ENCODE results near the gene FLAD1.
A peak's percentile ranks its signal among the peaks of the same experiment; 100 is the strongest.

The FLAD1 gene

DNA sequence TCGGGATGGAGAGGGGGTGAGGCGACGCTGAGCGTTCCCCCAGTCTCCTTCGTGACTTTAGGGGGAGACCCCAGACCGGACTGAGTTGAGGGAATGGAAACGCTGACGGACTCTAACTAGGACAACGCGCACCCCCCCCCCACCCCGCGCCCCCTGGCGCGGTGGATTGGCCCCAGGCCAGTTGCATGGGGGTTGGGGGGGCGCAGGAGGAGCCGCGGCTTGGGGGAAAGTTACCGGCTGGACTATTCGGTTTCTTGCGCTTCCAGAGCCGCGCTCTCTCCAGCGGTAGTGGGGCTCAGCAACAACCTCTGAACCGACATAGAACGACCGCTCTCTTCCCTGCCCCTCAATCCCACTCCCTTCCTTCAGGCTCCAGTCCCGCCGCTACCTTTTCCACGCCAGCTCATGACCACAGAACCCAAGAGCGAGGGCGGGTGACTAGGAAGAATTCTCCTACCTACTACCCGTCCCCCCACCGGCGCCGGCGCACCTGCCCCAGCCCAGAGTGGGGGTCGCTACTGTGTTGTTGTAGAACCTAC lies 20.2 kb downstream of the FLAD1 start:
- H3K4me3 ChIP-seq (ENCODE audit: low read length): peak overlapping the region; percentile 96
- peaks cover 21% of the 10 kb centered on the region; the same call in 1 of the 2 replicates for H3K4me1 ChIP-seq (ENCODE audit: insufficient read depth, low read length)
- peak overlapping the region; percentile 93 for H3K27ac ChIP-seq (ENCODE audit: low read length)
- peak overlapping the region; percentile 92 for H3K9ac ChIP-seq (ENCODE audit: low read depth, low read length)
- no peaks in the 10 kb centered on the region for H3K27me3 ChIP-seq (ENCODE audit: insufficient read depth, low read length)
- no peaks in the 10 kb centered on the region for H3K9me3 ChIP-seq (ENCODE audit: insufficient read depth, low read depth, low read length)
- no peaks in the 10 kb centered on the region for H3K36me3 ChIP-seq (ENCODE audit: insufficient read depth, low read depth, low read length)

DNA sequence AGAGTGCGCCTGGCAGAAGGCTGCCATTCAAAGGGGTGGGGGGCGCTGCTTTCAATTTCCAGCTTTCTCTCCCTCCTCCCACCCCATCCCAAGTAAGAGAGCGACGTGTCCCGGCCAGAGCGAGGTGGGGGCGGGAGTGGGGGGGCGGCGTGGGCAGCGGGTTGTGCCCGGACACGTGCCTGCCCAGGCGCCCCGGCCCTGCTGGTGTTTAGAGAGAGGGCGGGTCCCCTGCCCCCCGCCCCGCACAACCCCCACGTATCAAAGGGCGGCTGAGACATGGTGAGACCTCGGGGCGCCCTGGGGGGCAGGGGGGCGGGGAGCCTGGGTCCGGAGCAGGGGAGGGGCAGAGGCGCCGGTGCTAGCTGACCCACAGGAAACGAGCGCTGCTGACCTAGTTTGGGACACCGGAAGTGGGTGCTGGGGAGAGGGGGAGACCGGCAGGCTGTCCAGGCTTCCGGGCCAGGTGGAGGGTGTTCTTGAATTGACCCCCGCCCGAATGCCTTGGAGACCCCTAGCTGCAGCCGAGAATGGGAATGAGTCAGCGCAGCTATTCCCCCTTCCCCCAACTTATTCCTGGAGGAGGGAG lies 20.7 kb downstream of the FLAD1 start:
- Histone ChIP-seq H3K36me3 (ENCODE audit: insufficient read depth, low read depth, low read length) (no peaks in the 10 kb centered on the region), H3K4me3 (ENCODE audit: low read length) (peak overlapping the region; percentile 96), H3K27me3 (ENCODE audit: insufficient read depth, low read length) (no peaks in the 10 kb centered on the region), H3K4me1 (ENCODE audit: insufficient read depth, low read length) (peaks cover 24% of the 10 kb centered on the region; the same call in 1 of the 2 replicates), H3K9me3 (ENCODE audit: insufficient read depth, low read depth, low read length) (no peaks in the 10 kb centered on the region), H3K9ac (ENCODE audit: low read depth, low read length) (peak overlapping the region; percentile 92; the same call in 1 of the 2 replicates), H3K27ac (ENCODE audit: low read length) (peak overlapping the region; percentile 93)

DNA sequence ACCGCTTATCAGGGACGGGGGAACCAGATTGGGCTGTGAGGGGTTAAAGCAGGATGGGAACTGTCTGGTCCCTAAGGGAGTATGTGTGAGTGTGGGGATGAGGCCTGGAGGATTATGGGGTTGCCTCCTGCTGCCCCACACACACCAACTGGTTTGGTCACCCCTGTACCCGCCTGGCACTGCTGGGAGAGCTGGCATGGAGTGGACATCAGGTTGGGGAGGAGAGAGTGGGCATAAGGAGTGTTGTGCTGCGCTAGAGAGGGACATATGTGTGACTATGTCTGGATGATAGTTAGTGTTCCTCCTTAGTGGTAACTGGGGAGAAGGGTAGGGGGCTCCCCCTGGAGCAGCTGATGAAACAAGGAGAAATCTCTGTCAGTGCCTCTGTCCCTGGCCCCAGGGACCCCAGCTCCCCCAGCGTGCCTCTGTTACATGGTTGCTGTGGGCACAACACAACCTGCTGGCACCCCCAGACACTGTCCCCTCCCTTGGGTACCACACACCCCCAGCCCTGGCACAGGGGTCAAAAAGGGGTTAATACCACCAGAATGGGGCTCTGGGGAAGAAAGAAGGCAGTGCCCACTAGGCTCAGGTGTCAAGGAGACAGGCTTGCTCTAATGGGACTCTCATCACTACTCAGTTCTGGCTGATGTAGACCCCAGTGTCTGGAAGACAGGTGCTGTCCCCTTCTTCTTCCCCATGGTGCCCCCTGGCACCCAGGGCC lies 21.4 kb downstream of the FLAD1 start:
- Histone ChIP-seq H3K9me3 (ENCODE audit: insufficient read depth, low read depth, low read length) (no peaks in the 10 kb centered on the region), H3K4me3 (ENCODE audit: low read length) (peak overlapping the region; percentile 96), H3K36me3 (ENCODE audit: insufficient read depth, low read depth, low read length) (no peaks in the 10 kb centered on the region), H3K4me1 (ENCODE audit: insufficient read depth, low read length) (peaks cover 24% of the 10 kb centered on the region; the same call in 1 of the 2 replicates), H3K27me3 (ENCODE audit: insufficient read depth, low read length) (no peaks in the 10 kb centered on the region), H3K9ac (ENCODE audit: low read depth, low read length) (peak overlapping the region; percentile 92; the same call in 1 of the 2 replicates), H3K27ac (ENCODE audit: low read length) (peak overlapping the region; percentile 93)

DNA sequence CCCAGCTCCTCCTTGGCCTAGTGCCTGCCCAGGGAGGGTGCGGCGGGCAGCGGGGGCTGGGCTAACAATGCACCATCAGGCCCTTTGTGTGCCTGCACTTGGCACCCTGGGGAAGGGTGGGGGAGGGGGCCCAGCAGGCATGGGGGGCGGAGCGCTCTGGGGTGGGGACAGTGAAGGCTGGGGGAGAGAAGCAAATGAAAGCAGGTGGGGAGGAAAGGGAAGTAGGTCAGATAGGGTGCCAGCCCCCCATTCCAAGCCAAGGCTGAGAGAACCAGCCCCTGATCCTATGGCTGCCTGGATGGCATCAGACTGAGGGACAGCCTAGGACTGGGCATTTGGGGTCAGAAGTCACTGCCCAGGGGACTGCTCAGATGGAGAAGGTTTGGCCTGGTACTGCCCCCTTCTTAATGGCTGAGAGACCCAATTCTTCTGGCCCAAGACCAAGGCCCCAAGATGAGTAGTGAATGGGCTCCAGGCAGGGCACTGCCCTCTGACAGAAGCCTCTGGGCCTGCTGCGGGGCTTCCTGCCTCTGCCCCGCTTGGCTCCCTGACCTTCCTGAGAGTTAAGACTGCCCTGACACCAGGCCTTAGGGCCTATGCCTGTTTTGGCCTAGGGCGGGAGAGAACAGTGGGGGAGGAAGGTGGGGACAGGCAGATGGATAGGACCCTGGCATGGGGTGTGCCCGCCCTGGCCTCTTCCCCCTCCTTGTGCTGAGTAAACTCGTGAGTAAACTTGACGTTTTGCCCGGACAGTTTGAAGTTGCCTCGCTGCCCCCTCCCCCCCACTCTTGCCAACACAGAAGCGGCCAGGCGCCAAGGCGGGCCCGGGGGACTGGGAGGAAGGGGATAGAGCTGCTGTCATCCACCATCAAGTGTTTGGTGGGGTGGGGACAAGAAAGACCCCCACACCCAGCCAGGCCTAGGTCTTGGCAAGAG lies 22.2 kb downstream of the FLAD1 start:
- H3K4me1 ChIP-seq (ENCODE audit: insufficient read depth, low read length): peaks cover 21% of the 10 kb centered on the region; the same call in 1 of the 2 replicates
- no peak overlapping the region for H3K27ac ChIP-seq (ENCODE audit: low read length)
- H3K9me3 ChIP-seq (ENCODE audit: insufficient read depth, low read depth, low read length): no peaks in the 10 kb centered on the region
- H3K27me3 ChIP-seq (ENCODE audit: insufficient read depth, low read length): no peaks in the 10 kb centered on the region
- peak overlapping the region; percentile 96; the same call in 1 of the 2 replicates for H3K4me3 ChIP-seq (ENCODE audit: low read length)
- H3K9ac ChIP-seq (ENCODE audit: low read depth, low read length): peak overlapping the region; percentile 92; the same call in 1 of the 2 replicates
- H3K36me3 ChIP-seq (ENCODE audit: insufficient read depth, low read depth, low read length): no peaks in the 10 kb centered on the region

DNA sequence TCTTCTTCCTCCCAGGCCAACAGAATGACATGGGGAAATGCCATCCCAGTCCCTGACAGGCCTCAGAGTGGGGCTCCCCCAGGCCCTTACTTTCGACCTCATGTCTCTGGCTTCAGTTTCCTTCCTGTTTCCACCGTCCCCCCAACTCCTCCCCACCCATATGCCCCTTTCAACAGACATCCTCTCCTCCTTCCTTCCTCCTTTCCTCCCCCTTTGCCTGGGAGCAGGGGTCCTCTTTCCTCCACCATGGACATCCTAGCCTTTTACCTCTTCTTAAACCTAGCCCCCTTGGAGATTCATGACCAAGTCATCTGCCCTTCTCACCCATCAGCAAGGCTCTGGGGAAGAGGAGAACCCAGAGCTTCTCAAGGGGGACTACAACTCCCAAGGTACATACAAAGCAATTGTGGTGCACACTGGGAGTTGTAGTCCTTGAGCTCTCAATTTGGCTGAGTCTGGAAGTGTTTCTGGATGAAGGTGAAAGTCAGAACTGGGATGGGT lies 23.5 kb downstream of the FLAD1 start:
- no peak overlapping the region for H3K27ac ChIP-seq (ENCODE audit: low read length)
- no peaks in the 10 kb centered on the region for H3K27me3 ChIP-seq (ENCODE audit: insufficient read depth, low read length)
- no peaks in the 10 kb centered on the region for H3K36me3 ChIP-seq (ENCODE audit: insufficient read depth, low read depth, low read length)
- H3K4me3 ChIP-seq (ENCODE audit: low read length): no peak overlapping the region
- no peaks in the 10 kb centered on the region for H3K9me3 ChIP-seq (ENCODE audit: insufficient read depth, low read depth, low read length)
- no peak overlapping the region for H3K9ac ChIP-seq (ENCODE audit: low read depth, low read length)
- peaks cover 21% of the 10 kb centered on the region; the same call in 1 of the 2 replicates for H3K4me1 ChIP-seq (ENCODE audit: insufficient read depth, low read length)

DNA sequence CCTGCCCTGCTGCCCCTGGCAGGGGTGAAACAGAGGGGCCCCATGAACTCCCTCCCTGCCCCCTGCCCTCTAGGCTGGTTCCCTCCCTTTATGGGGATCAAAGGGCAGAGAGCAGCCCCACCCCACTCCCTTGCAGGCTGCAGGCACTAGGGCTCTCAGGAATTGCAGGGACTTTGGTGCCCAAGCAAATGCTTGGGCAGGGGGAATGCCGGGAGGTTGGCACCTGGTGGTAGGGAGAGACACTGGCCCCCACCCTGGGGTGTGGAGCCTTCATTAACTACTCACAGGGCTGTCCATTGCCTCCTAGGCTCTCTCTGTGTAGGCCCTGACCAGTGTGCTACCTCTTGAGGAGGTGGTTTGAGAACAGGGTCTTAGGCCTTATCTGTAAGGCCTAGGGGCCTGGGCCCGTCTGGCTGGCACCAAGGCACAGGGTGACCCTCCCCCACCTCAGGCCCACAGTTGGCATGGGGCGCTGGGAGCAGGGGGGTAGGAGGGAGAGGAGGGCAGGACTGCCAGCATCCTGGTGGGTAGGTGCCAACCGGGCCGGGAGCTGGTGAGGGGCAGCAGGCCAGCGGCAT lies 24.2 kb downstream of the FLAD1 start:
- no peak overlapping the region for H3K4me3 ChIP-seq (ENCODE audit: low read length)
- H3K9me3 ChIP-seq (ENCODE audit: insufficient read depth, low read depth, low read length): no peaks in the 10 kb centered on the region
- H3K4me1 ChIP-seq (ENCODE audit: insufficient read depth, low read length): peaks cover 22% of the 10 kb centered on the region; the same call in 1 of the 2 replicates
- no peaks in the 10 kb centered on the region for H3K27me3 ChIP-seq (ENCODE audit: insufficient read depth, low read length)
- H3K36me3 ChIP-seq (ENCODE audit: insufficient read depth, low read depth, low read length): no peaks in the 10 kb centered on the region
- H3K9ac ChIP-seq (ENCODE audit: low read depth, low read length): no peak overlapping the region
- H3K27ac ChIP-seq (ENCODE audit: low read length): no peak overlapping the region

DNA sequence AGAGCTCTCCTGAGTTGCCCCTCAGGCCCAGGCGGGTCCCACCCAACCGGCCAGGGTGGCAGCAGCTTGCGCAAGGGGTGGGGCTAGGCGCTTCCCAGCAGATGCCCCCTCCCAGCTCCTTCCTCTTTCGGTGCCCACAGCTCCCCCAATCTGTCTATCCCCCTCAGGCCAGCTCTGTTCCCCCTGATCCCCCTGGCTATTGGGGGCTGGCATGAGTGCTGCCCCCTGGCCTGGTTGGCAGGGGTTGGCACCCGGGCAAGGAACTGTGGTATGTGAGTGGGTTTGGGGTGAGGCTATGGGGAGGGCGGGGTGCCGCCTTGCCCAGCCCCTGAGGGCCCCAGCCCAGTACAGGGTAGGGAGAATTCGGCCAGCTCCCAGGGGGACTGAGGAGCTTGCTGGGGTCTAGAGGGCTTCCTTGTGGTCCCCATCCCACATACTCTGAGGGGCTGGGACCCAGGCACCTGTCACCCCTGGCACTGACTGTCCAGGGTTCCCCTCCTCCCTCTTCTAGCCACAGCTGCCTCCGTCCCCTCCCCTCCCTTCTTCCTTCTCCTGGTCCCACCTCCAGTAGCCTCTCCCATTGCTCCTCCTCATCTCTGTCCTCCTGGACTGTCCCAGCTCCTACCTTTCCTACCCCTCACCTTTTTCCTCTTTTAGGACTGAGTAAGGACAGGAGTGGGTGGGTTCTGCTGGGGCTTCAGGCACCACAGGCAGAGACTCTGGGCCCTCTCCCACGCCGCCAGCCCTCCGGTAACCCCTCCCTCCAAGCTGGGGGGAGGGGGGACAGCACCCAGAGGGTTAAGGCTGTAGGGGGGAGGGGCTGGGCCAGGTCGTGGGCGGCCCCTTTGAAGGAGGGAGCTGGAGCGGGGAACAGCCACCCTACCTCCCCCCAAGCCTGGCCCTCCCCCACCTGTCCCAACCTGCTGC lies 25.1 kb downstream of the FLAD1 start:
- no peak overlapping the region for H3K27ac ChIP-seq (ENCODE audit: low read length)
- no peaks in the 10 kb centered on the region for H3K36me3 ChIP-seq (ENCODE audit: insufficient read depth, low read depth, low read length)
- no peaks in the 10 kb centered on the region for H3K9me3 ChIP-seq (ENCODE audit: insufficient read depth, low read depth, low read length)
- no peaks in the 10 kb centered on the region for H3K27me3 ChIP-seq (ENCODE audit: insufficient read depth, low read length)
- H3K4me3 ChIP-seq (ENCODE audit: low read length): peak overlapping the region; percentile 40; the same call in 1 of the 2 replicates
- H3K4me1 ChIP-seq (ENCODE audit: insufficient read depth, low read length): peaks cover 25% of the 10 kb centered on the region; the same call in 1 of the 2 replicates
- peak overlapping the region; percentile 37; the same call in 1 of the 2 replicates for H3K9ac ChIP-seq (ENCODE audit: low read depth, low read length)

DNA sequence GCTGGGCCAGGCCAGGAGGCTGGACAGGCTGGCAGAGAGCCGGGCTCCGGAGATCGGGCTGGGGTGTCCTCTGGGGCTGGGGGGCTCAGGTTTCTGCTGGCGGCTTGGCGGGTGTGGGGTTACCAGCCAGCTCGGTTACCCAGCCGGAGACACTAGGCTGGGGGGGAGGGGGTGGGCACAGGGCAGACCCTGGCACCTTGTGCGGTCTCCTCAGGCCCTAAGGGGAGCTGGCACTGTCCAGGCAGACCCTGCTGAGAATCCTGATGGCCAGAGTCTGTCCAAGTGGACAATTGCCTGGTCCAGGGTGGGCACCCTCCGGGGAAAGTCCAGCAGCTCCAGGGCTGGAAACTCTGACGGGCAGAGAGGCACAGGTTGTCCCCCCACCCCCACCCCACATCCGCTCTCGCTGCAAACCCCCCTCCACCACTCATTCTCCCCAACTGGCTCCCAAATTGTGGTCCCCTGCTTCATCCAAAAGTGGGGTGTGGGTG lies 26.1 kb downstream of the FLAD1 start:
- Histone ChIP-seq H3K4me3 (ENCODE audit: low read length) (no peak overlapping the region), H3K9ac (ENCODE audit: low read depth, low read length) (peak overlapping the region; percentile 53; the same call in 1 of the 2 replicates), H3K4me1 (ENCODE audit: insufficient read depth, low read length) (peaks cover 24% of the 10 kb centered on the region; the same call in 1 of the 2 replicates), H3K27ac (ENCODE audit: low read length) (no peak overlapping the region), H3K36me3 (ENCODE audit: insufficient read depth, low read depth, low read length) (peaks cover 6% of the 10 kb centered on the region), H3K27me3 (ENCODE audit: insufficient read depth, low read length) (no peaks in the 10 kb centered on the region), H3K9me3 (ENCODE audit: insufficient read depth, low read depth, low read length) (no peaks in the 10 kb centered on the region)

DNA sequence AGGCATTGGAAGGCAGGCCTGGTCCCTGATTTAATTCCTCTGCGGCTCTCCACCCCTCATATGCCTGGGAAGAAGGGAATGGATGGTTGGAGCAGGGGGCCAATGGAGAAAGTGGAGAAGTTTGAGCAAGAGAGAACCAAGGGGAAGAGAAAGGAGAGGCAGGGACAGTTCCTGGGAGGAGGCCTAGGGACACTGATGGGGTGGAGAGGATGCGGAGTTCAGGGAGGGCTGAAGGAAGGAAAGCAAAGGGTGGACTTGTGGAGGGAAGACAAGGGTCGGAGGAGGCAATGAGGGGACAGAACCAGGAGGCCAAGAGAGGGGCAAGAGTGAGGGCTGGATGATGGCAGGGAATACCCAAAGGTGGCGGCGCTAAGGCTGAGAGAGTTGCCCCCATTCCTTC lies 26.6 kb downstream of the FLAD1 start:
- Histone ChIP-seq H3K9ac (ENCODE audit: low read depth, low read length) (no peak overlapping the region), H3K4me3 (ENCODE audit: low read length) (no peak overlapping the region), H3K27me3 (ENCODE audit: insufficient read depth, low read length) (no peaks in the 10 kb centered on the region), H3K4me1 (ENCODE audit: insufficient read depth, low read length) (peaks cover 19% of the 10 kb centered on the region; the same call in 1 of the 2 replicates), H3K9me3 (ENCODE audit: insufficient read depth, low read depth, low read length) (no peaks in the 10 kb centered on the region), H3K27ac (ENCODE audit: low read length) (no peak overlapping the region), H3K36me3 (ENCODE audit: insufficient read depth, low read depth, low read length) (peaks cover 10% of the 10 kb centered on the region)

Measured in iPS-20b (cell line).